Mesendoderm (in vitro differentiated cells): ENCODE measurements around the gene PAWR.

Source experiments
- DNase-seq: peaks from one replicate; pipeline ENCODE4 v3.0.0; 2013
- H2AK5ac ChIP-seq: 2 replicates; pipeline ENCODE4 v1.6.1; 2013; ENCODE audit warnings: low read length, inconsistent platforms
- H2BK120ac ChIP-seq: 2 replicates; pipeline ENCODE4 v1.6.1; 2013; ENCODE audit warnings: low read depth, mild to moderate bottlenecking, low read length, moderate library complexity, mixed read lengths
- H2BK15ac ChIP-seq: replicated peaks from 2 replicates; pipeline ENCODE4 v1.6.1; 2013; ENCODE audit warnings: low read depth, mild to moderate bottlenecking, moderate library complexity
- H2BK5ac ChIP-seq: 2 replicates; pipeline ENCODE4 v1.6.1; 2013; ENCODE audit warnings: low read length, inconsistent platforms
- H3K18ac ChIP-seq: 2 replicates; pipeline ENCODE4 v1.6.1; 2013; ENCODE audit warnings: mild to moderate bottlenecking, low read length, mixed read lengths
- H3K23ac ChIP-seq: one replicate; pipeline ENCODE4 v1.6.1; 2013; ENCODE audit warnings: low read length
- H3K27ac ChIP-seq: 2 replicates; pipeline ENCODE4 v1.5.1; 2013; ENCODE audit warnings: low read depth, mild to moderate bottlenecking, inconsistent platforms, low read length, moderate library complexity
- H3K27me3 ChIP-seq: 2 replicates; pipeline ENCODE4 v1.6.1; 2013; ENCODE audit warnings: low read length, control low read depth, mild to moderate bottlenecking, inconsistent platforms; ENCODE audit not compliant: insufficient read depth, poor library complexity
- H3K36me3 ChIP-seq: 2 replicates; pipeline ENCODE4 v1.6.1; 2013; ENCODE audit warnings: low read length, inconsistent platforms; ENCODE audit not compliant: control insufficient read depth, insufficient read depth
- H3K4ac ChIP-seq: one replicate; pipeline ENCODE4 v1.6.1; 2013; ENCODE audit warnings: low read depth, mild to moderate bottlenecking, low read length, moderate library complexity
- H3K4me1 ChIP-seq: 2 replicates; pipeline ENCODE4 v1.6.1; 2013; ENCODE audit warnings: low read depth, low read length, inconsistent platforms; ENCODE audit not compliant: control insufficient read depth
- H3K4me2 ChIP-seq: 2 replicates; pipeline ENCODE4 v1.6.1; 2013; ENCODE audit warnings: low read length
- H3K4me3 ChIP-seq: 2 replicates; pipeline ENCODE4 v1.5.1; 2013; ENCODE audit warnings: mild to moderate bottlenecking, low read length
- H3K56ac ChIP-seq: one replicate; pipeline ENCODE4 v1.6.1; 2013; ENCODE audit warnings: low read length
- H3K79me1 ChIP-seq: 2 replicates; pipeline ENCODE4 v1.6.1; 2013; ENCODE audit warnings: low read length, inconsistent platforms
- H3K79me2 ChIP-seq: 2 replicates; pipeline ENCODE4 v1.6.1; 2013; ENCODE audit warnings: mild to moderate bottlenecking, low read length; ENCODE audit not compliant: control insufficient read depth, insufficient read depth
- H3K9ac ChIP-seq: 2 replicates; pipeline ENCODE4 v1.6.1; 2013; ENCODE audit warnings: low read length, inconsistent platforms
- H4K5ac ChIP-seq: one replicate; pipeline ENCODE4 v1.6.1; 2013; ENCODE audit warnings: low read length
- H4K8ac ChIP-seq: one replicate; pipeline ENCODE4 v1.6.1; 2013; ENCODE audit warnings: low read depth, mild to moderate bottlenecking, control low read depth, low read length, moderate library complexity
- WGBS: extraction: QIAGEN DNeasy Blood & Tissue Kit; methylation state at CpG from one replicate; pipeline ENCODE4 v1.1.7; 2013; ENCODE audit warnings: low lambda C conversion rate, missing lambda C conversion rate; ENCODE audit not compliant: insufficient coverage; ENCODE audit errors: extremely low coverage; 5-methylcytosine and 5-hydroxymethylcytosine counted together

Gene PAWR

GRCh38 chr12:79549531-79550271 is 141.1 kb downstream of the PAWR start:
- Histone ChIP-seq H3K4me1 (peaks cover 10% of the 10 kb centered on the region), H3K23ac (no peak overlapping the region), H3K27me3 (no peaks in the 10 kb centered on the region), H3K9ac (no peak overlapping the region), H3K79me1 (no peaks in the 10 kb centered on the region), H4K8ac (no peak overlapping the region), H3K4me3 (no peak overlapping the region), H2BK5ac (no peak overlapping the region), H3K27ac (no peak overlapping the region), H3K4me2 (no peak overlapping the region), H3K79me2 (no peaks in the 10 kb centered on the region), H2BK120ac (no peak overlapping the region), H3K36me3 (no peaks in the 10 kb centered on the region), H2AK5ac (no peak overlapping the region), H2BK15ac (no peak overlapping the region), H3K18ac (no peak overlapping the region), H4K5ac (no peak overlapping the region), H3K4ac (no peak overlapping the region), H3K56ac (no peak overlapping the region)
- WGBS = no CpG with 5 or more reads among the region's 4 CpGs
- DNase-seq = peak; percentile 40

- peaks cover 10% of the 10 kb centered on the region for H3K4me1 ChIP-seq
- no peak overlapping the region for H2BK15ac ChIP-seq
- no peak overlapping the region for H2AK5ac ChIP-seq
- no peaks in the 10 kb centered on the region for H3K36me3 ChIP-seq
- H3K4me2 ChIP-seq = no peak overlapping the region
- no peaks in the 10 kb centered on the region for H3K27me3 ChIP-seq
- no peak overlapping the region for H3K23ac ChIP-seq
- H3K56ac ChIP-seq = no peak overlapping the region
- no peak overlapping the region for H4K5ac ChIP-seq
- H4K8ac ChIP-seq = no peak overlapping the region
- H3K9ac ChIP-seq = no peak overlapping the region
- H3K4ac ChIP-seq = peak overlapping the region; percentile 92
- no peak overlapping the region for H3K4me3 ChIP-seq
- no peaks in the 10 kb centered on the region for H3K79me1 ChIP-seq
- H3K79me2 ChIP-seq = no peaks in the 10 kb centered on the region
- H3K18ac ChIP-seq = no peak overlapping the region
- no peak overlapping the region for H2BK5ac ChIP-seq
- peak overlapping the region; percentile 96 for H3K27ac ChIP-seq
- no peak for DNase-seq
- no peak overlapping the region for H2BK120ac ChIP-seq
Observed at GRCh38 chr12:79548610-79548924, 142.2 kb downstream of the PAWR start.

- peaks cover 10% of the 10 kb centered on the region for H3K4me1 ChIP-seq
- peak; percentile 90 for DNase-seq
- H3K4me2 ChIP-seq = no peak overlapping the region
- H4K8ac ChIP-seq = no peak overlapping the region
- no peaks in the 10 kb centered on the region for H3K27me3 ChIP-seq
- no peak overlapping the region for H2BK15ac ChIP-seq
- no peak overlapping the region for H4K5ac ChIP-seq
- no peak overlapping the region for H3K4me3 ChIP-seq
- peak overlapping the region; percentile 74 for H2BK5ac ChIP-seq
- H3K23ac ChIP-seq = no peak overlapping the region
- H3K27ac ChIP-seq = peak overlapping the region; percentile 96
- H3K79me1 ChIP-seq = no peaks in the 10 kb centered on the region
- H3K79me2 ChIP-seq = no peaks in the 10 kb centered on the region
- H3K56ac ChIP-seq = peak overlapping the region; percentile 68
- H2AK5ac ChIP-seq = no peak overlapping the region
- WGBS = no CpG with 5 or more reads among the region's 8 CpGs
- no peak overlapping the region for H2BK120ac ChIP-seq
- H3K18ac ChIP-seq = no peak overlapping the region
- no peaks in the 10 kb centered on the region for H3K36me3 ChIP-seq
- H3K9ac ChIP-seq = peak overlapping the region; percentile 26
- peak overlapping the region; percentile 41 for H3K4ac ChIP-seq
Observed at GRCh38 chr12:79547735-79548609, 142.8 kb downstream of the PAWR start.

GRCh38 chr12:79547044-79547734 is 143.6 kb downstream of the PAWR start:
- Histone ChIP-seq H2BK15ac (no peak overlapping the region), H3K27ac (peak overlapping the region; percentile 96), H3K56ac (no peak overlapping the region), H3K4me3 (no peak overlapping the region), H2AK5ac (no peak overlapping the region), H3K79me2 (no peaks in the 10 kb centered on the region), H2BK5ac (no peak overlapping the region), H4K8ac (no peak overlapping the region), H3K36me3 (no peaks in the 10 kb centered on the region), H3K4me1 (peaks cover 10% of the 10 kb centered on the region), H3K4ac (peak overlapping the region; percentile 62), H3K18ac (peak overlapping the region; percentile 34), H2BK120ac (no peak overlapping the region), H3K27me3 (no peaks in the 10 kb centered on the region), H3K23ac (no peak overlapping the region), H4K5ac (no peak overlapping the region), H3K4me2 (no peak overlapping the region), H3K9ac (no peak overlapping the region), H3K79me1 (no peaks in the 10 kb centered on the region)
- WGBS = no CpG with 5 or more reads among the region's 5 CpGs
- DNase-seq = peak; percentile 99

- no CpG with 5 or more reads among the region's 5 CpGs for WGBS
- Histone ChIP-seq H3K79me2 (no peaks in the 10 kb centered on the region), H3K79me1 (no peaks in the 10 kb centered on the region), H2AK5ac (no peak overlapping the region), H2BK120ac (peak overlapping the region; percentile 76), H3K4me2 (no peak overlapping the region), H3K27ac (peak overlapping the region; percentile 68), H2BK15ac (peak overlapping the region; percentile 0), H3K56ac (peak overlapping the region; percentile 65), H3K4me3 (no peak overlapping the region), H3K4ac (peak overlapping the region; percentile 65), H3K23ac (peak overlapping the region; percentile 72), H3K18ac (peak overlapping the region; percentile 65), H3K27me3 (no peaks in the 10 kb centered on the region), H3K9ac (no peak overlapping the region), H3K4me1 (peaks cover 10% of the 10 kb centered on the region), H4K5ac (no peak overlapping the region), H3K36me3 (no peaks in the 10 kb centered on the region), H2BK5ac (peak overlapping the region; percentile 51), H4K8ac (peak overlapping the region; percentile 96)
- peak; percentile 79 for DNase-seq
Observed at GRCh38 chr12:79546466-79547043, 144.2 kb downstream of the PAWR start.
